Esophagus squamous epithelium (tissue), 5 donors: ENCODE data around the gene PPP1R18. TPM values are rescaled to one million over a fixed set of nuclear protein-coding genes. Genes with fewer than 3 reads are reported as not detected.
"Not testable (repeated sequence)": the region's sequence is repeated elsewhere in the genome, so short reads cannot be mapped to it uniquely, and the experiment has no call there.

Experiments
- DNase-seq: peaks from one replicate; lab custom pipeline; 2025; lab: John Stamatoyannopoulos, UW
- H3K27ac ChIP-seq, 4 donors: fragments of 200-600 bp; sonication (generic); one replicate each; pipeline ENCODE4 v1.5.1; 2016 to 2019; ENCODE audit warnings: mild to moderate bottlenecking in 1 of 4
- H3K27me3 ChIP-seq, 4 donors: fragments of 200-600 bp; sonication (generic); 1 replicate in 3 of 4; 2 replicates in 1 of 4; pipeline versions ENCODE4 v1.5.1 to v1.6.0; 2017 to 2021; ENCODE audit warnings: antibody characterized with exemption in 1 of 4
- H3K36me3 ChIP-seq, 3 donors: fragments of 200-600 bp; sonication (generic); one replicate each; pipeline ENCODE4 v1.5.1; 2016 to 2019
- H3K4me1 ChIP-seq, 3 donors: fragments of 200-600 bp; sonication (generic); one replicate each; pipeline ENCODE4 v1.5.1; 2017 to 2019
- H3K4me3 ChIP-seq, 4 donors: fragments of 200-600 bp; sonication (generic); 1 replicate in 3 of 4; 2 replicates in 1 of 4; pipeline ENCODE4 v1.5.1; 2016 to 2019; ENCODE audit warnings: mild to moderate bottlenecking in 2 of 4, moderate library complexity in 1 of 4
- H3K9me3 ChIP-seq, 3 donors: fragments of 200-600 bp; sonication (generic); one replicate each; pipeline ENCODE4 v1.5.1; 2016 to 2019
- CTCF ChIP-seq, 6 experiments: fragments of 450-650 bp in 4 of 6; fragments of 200-600 bp in 2 of 6; sonication (generic) in 2 of 6; IDR thresholded peaks; one replicate each; pipeline ENCODE4 v1.5.1; 2016 to 2019; ENCODE audit warnings: antibody characterized with exemption in 6 of 6, mild to moderate bottlenecking in 4 of 6, moderate library complexity in 4 of 6
- POLR2A ChIP-seq, 4 donors: fragments of 450-650 bp; IDR thresholded peaks; one replicate each; pipeline ENCODE4 v1.6.1; 2017; ENCODE audit warnings: antibody characterized with exemption in 4 of 4, mild to moderate bottlenecking in 4 of 4, moderate library complexity in 3 of 4
- WGBS, 2 donors: methylation state at CpG; one replicate each; pipeline ENCODE4 v1.1.5; 2018; 5-methylcytosine and 5-hydroxymethylcytosine counted together
- intact Hi-C: fragments of 100-400 bp; cut with DNase I; formaldehyde crosslinking; loops from one replicate; pipeline ENCODE4 v1.15.0; 2022
- total RNA-seq, 4 donors: library from RNA; depleted of rRNA; stranded (reverse); fragments of >200 nt; gene quantifications; one replicate each; pipeline ENCODE4 v1.1.0, GENCODE V29; 2016
- donor health status: DM: yes; HTN: yes; CAD: no.

Gene PPP1R18
- total RNA-seq, 4 donors from 2014 or later: 9.8 to 22.2 (median 17.4) TPM

- Histone ChIP-seq H3K9me3 (no peaks in the 10 kb centered on the region), H3K27me3 (no peaks in the 10 kb centered on the region), H3K4me1 (peaks cover 47 to 83% (median 48%) of the 10 kb centered on the region in 3 donors), H3K27ac (peak overlapping the region; percentile 91 to 96 (median 94)), H3K4me3 (peak overlapping the region; percentile 57 to 75 (median 72)), H3K36me3 (peaks cover 25 to 35% (median 29%) of the 10 kb centered on the region in 3 donors)
- intact Hi-C loops: loop anchor here (2.0 kb wide), 1 partner anchor 42 kb away; no protein-coding TSS in a partner anchor
- DNase-seq: peak; percentile 41
- no peak for TF ChIP-seq POLR2A (IDR thresholded peaks at IDR 0.05)
- TF ChIP-seq CTCF (IDR thresholded peaks at IDR 0.05): no peak
- WGBS, 2 donors: 0% methylated on average over 14 to 15 of the region's 29 CpGs
Measured at GRCh38 chr6:30720738-30721197, 34.3 kb upstream of the PPP1R18 start.

GRCh38 chr6:30719791-30720737 lies 33.6 kb upstream of the PPP1R18 start, which contains the start of gene TUBB:
Gene TUBB (plus strand): TSS chr6:30720352. CDS start chr6:30720507, 155 bp downstream.
- Histone ChIP-seq H3K4me1 (peaks cover 47 to 76% (median 48%) of the 10 kb centered on the region in 3 donors), H3K27me3 (no peaks in the 10 kb centered on the region), H3K9me3 (no peaks in the 10 kb centered on the region), H3K36me3 (peaks cover 25 to 31% (median 28%) of the 10 kb centered on the region in 3 donors), H3K27ac (peak within 1 kb of the TSS; percentile 91 to 96 (median 94)), H3K4me3 (peak within 1 kb of the TSS; percentile 57 to 75 (median 72))
- WGBS, 2 donors: 0 to 1% methylated on average over 26 to 35 of the region's 38 CpGs
- intact Hi-C loops: loop anchor here (2.0 kb wide), 1 partner anchor 41 kb away; no protein-coding TSS in a partner anchor
- DNase-seq: peak; percentile 87
- TF ChIP-seq CTCF (IDR thresholded peaks at IDR 0.05) (peak in 5 of 6 experiments; percentile 10 to 23 (median 14)), POLR2A (IDR thresholded peaks at IDR 0.05) (peak in 3 of 4 donors; percentile 66 to 95 (median 90))

- Histone ChIP-seq H3K27ac (peak overlapping the region; percentile 91 to 96 (median 94)), H3K27me3 (no peaks in the 10 kb centered on the region), H3K4me1 (peaks cover 44 to 69% (median 48%) of the 10 kb centered on the region in 3 donors), H3K4me3 (peak overlapping the region; percentile 57 to 75 (median 72)), H3K36me3 (peaks cover 19 to 31% (median 21%) of the 10 kb centered on the region in 3 donors), H3K9me3 (no peaks in the 10 kb centered on the region)
- TF ChIP-seq CTCF (IDR thresholded peaks at IDR 0.05) (no peak), POLR2A (IDR thresholded peaks at IDR 0.05) (no peak)
- intact Hi-C loops: no loop called here
- 9 to 14% methylated on average over 8 of the region's 8 CpGs for WGBS, 2 donors
- no peak for DNase-seq
Measured at GRCh38 chr6:30719356-30719755, 32.9 kb upstream of the PPP1R18 start.

GRCh38 chr6:30717845-30718720 lies 31.6 kb upstream of the PPP1R18 start:
- H3K9me3 ChIP-seq, DNase-seq, H3K27me3 ChIP-seq, intact Hi-C loops: not testable (repeated sequence)
- Histone ChIP-seq H3K36me3 (peaks cover 7 to 31% (median 8%) of the 10 kb centered on the region in 3 donors), H3K4me3 (peak overlapping the region; percentile 17 to 73 (median 66)), H3K27ac (peak overlapping the region; percentile 86 to 96 (median 93)), H3K4me1 (peaks cover 33 to 57% (median 41%) of the 10 kb centered on the region in 3 donors)
- WGBS, 2 donors: 65 to 72% methylated on average over 34 to 37 of the region's 37 CpGs
